Type B pancreatic cell (in vitro differentiated cells): ENCODE results near the gene IGHMBP2. TPM values are rescaled to one million over a fixed set of nuclear protein-coding genes. Genes with fewer than 3 reads are reported as not detected.

Source experiments
- DNase-seq: peaks from one replicate; pipeline ENCODE4 v3.0.0; 2021; ENCODE audit warnings: mixed read lengths; ENCODE audit not compliant: unreplicated experiment; ENCODE audit errors: extremely low spot score
- H3K27ac Mint-ChIP-seq: 2 replicates; pipeline ENCODE4 v1.8.0; 2021; ENCODE audit warnings: mild to moderate bottlenecking, mixed read lengths
- H3K27me3 Mint-ChIP-seq: 2 replicates; pipeline ENCODE4 v1.8.0; 2021; ENCODE audit warnings: mixed read lengths
- H3K36me3 Mint-ChIP-seq: 2 replicates; pipeline ENCODE4 v1.8.0; 2021; ENCODE audit warnings: mixed read lengths
- H3K4me1 Mint-ChIP-seq: one replicate; pipeline ENCODE4 v1.8.0; 2021; ENCODE audit warnings: mixed read lengths; ENCODE audit not compliant: unreplicated experiment
- H3K4me3 Mint-ChIP-seq: 2 replicates; pipeline ENCODE4 v1.8.0; 2021; ENCODE audit warnings: mild to moderate bottlenecking, mixed read lengths
- H3K9me3 Mint-ChIP-seq: 2 replicates; pipeline ENCODE4 v1.8.0; 2021; ENCODE audit warnings: mixed read lengths
- CTCF ChIP-seq: fragments of 200-600 bp; sonication (generic); conservative IDR thresholded peaks from 2 replicates; pipeline ENCODE4 v1.5.0; 2021; ENCODE audit warnings: antibody characterized with exemption, mild to moderate bottlenecking
- total RNA-seq: library from RNA; stranded (reverse); gene quantifications from 2 replicates; pipeline ENCODE4 v1.2.1, GENCODE V29; 2021; ENCODE audit warnings: low replicate concordance

Gene IGHMBP2
- total RNA-seq, 1 donor from 2014 or later: 28.8 TPM

GRCh38 chr11:68939583-68940555, 36.2 kb downstream of the IGHMBP2 start:
- no peak overlapping the region for H3K27ac Mint-ChIP-seq
- no peak for DNase-seq
- no peak for TF ChIP-seq CTCF
- no peaks in the 10 kb centered on the region for H3K9me3 Mint-ChIP-seq
- peaks cover 5% of the 10 kb centered on the region for H3K4me1 Mint-ChIP-seq
- no peaks in the 10 kb centered on the region for H3K27me3 Mint-ChIP-seq
- no peak overlapping the region for H3K4me3 Mint-ChIP-seq
- H3K36me3 Mint-ChIP-seq: peaks cover 3% of the 10 kb centered on the region

- peaks cover 7% of the 10 kb centered on the region for H3K4me1 Mint-ChIP-seq
- H3K9me3 Mint-ChIP-seq: no peaks in the 10 kb centered on the region
- H3K27me3 Mint-ChIP-seq: no peaks in the 10 kb centered on the region
- H3K27ac Mint-ChIP-seq: no peak overlapping the region
- no peak for DNase-seq
- H3K4me3 Mint-ChIP-seq: no peak overlapping the region
- TF ChIP-seq CTCF: no peak
- peaks cover 3% of the 10 kb centered on the region for H3K36me3 Mint-ChIP-seq
Observed at GRCh38 chr11:68940651-68941323, 37.1 kb downstream of the IGHMBP2 start.

- no peak for DNase-seq
- Mint-ChIP-seq H3K4me1 (peaks cover 11% of the 10 kb centered on the region), H3K27ac (no peak overlapping the region), H3K36me3 (peaks cover 3% of the 10 kb centered on the region), H3K27me3 (no peaks in the 10 kb centered on the region), H3K9me3 (no peaks in the 10 kb centered on the region), H3K4me3 (no peak overlapping the region)
- TF ChIP-seq CTCF: no peak
Observed at GRCh38 chr11:68941324-68942094, 37.8 kb downstream of the IGHMBP2 start.

- Mint-ChIP-seq H3K4me3 (no peak overlapping the region), H3K27ac (no peak overlapping the region), H3K27me3 (no peaks in the 10 kb centered on the region), H3K9me3 (no peaks in the 10 kb centered on the region), H3K36me3 (peaks cover 3% of the 10 kb centered on the region), H3K4me1 (peaks cover 18% of the 10 kb centered on the region)
- DNase-seq: no peak
- no peak for TF ChIP-seq CTCF
Observed at GRCh38 chr11:68942095-68942620, 38.5 kb downstream of the IGHMBP2 start.

- no peaks in the 10 kb centered on the region for H3K27me3 Mint-ChIP-seq
- H3K9me3 Mint-ChIP-seq: no peaks in the 10 kb centered on the region
- no peak overlapping the region for H3K27ac Mint-ChIP-seq
- H3K36me3 Mint-ChIP-seq: peaks cover 3% of the 10 kb centered on the region
- H3K4me1 Mint-ChIP-seq: peaks cover 18% of the 10 kb centered on the region
- DNase-seq: no peak
- no peak overlapping the region for H3K4me3 Mint-ChIP-seq
- TF ChIP-seq CTCF: no peak
Observed at GRCh38 chr11:68942751-68943271, 39.1 kb downstream of the IGHMBP2 start.
